ENCODE data around the gene PKNOX2.

GRCh38 chr11:125222494-125222893, 57.9 kb downstream of the PKNOX2 start:
- TF ChIP-seq, protein P1, sequence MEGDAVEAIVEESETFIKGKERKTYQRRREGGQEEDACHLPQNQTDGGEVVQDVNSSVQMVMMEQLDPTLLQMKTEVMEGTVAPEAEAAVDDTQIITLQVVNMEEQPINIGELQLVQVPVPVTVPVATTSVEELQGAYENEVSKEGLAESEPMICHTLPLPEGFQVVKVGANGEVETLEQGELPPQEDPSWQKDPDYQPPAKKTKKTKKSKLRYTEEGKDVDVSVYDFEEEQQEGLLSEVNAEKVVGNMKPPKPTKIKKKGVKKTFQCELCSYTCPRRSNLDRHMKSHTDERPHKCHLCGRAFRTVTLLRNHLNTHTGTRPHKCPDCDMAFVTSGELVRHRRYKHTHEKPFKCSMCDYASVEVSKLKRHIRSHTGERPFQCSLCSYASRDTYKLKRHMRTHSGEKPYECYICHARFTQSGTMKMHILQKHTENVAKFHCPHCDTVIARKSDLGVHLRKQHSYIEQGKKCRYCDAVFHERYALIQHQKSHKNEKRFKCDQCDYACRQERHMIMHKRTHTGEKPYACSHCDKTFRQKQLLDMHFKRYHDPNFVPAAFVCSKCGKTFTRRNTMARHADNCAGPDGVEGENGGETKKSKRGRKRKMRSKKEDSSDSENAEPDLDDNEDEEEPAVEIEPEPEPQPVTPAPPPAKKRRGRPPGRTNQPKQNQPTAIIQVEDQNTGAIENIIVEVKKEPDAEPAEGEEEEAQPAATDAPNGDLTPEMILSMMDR (IDR thresholded peaks at IDR 0.05; ENCODE audit: low read depth, low read length) = no peak
- no peak for TF ChIP-seq EZH2phosphoT487 (IDR thresholded peaks at IDR 0.05; ENCODE audit: low read depth)
